ENCODE measurements around the gene CDC42BPG. TPM values are rescaled to one million over a fixed set of nuclear protein-coding genes. Genes with fewer than 3 reads are reported as not detected.

CDC42BPG gene
- total and polyA plus RNA-seq, 9 of the 15 experiments (the other 6 are each of a cell fraction or from before 2014, with no cell fraction given), result 0.04 to 8.8 (median 2.1) TPM

DNA sequence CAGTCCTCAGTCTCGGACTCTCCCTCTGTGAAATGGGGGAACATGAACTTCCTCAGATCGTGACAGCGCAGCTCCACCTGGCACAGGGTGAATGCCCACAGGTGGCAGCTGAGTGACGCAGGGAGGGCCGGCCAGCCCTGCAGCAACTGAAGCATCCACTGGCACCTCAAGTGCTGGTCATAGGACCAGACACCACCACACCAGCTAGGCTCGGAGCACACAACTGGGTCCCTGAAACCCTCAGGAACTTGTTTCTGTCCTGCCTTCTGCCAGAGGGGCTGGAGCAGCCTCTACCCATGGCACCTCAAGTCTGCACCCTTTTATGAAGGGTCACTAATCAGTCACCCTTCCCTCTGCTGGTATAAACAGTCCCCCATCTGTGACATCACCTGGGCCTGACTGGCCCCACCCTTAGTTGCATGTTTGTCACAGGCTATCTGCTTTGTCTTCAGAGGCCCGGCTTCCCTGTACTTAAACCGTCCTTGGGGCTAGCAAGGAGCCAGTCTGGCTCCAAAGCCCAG is 7.4 kb upstream of the CDC42BPG start (continued):
- TF ChIP-seq JUND (IDR thresholded peaks at IDR 0.05; ENCODE audit: borderline replicate concordance, low read depth, low read length) (peak; percentile 21; the same call in 1 of the 2 replicates), JUND (tag; IDR thresholded peaks at IDR 0.05; ENCODE audit: borderline replicate concordance, low read depth, low read length) (no peak), TEAD2 (tag; IDR thresholded peaks at IDR 0.05) (no peak), ZNF79 (CRISPR knock-in tag; IDR thresholded peaks at IDR 0.05; ENCODE audit: low read depth) (no peak), CBFA2T3 (IDR thresholded peaks at IDR 0.05) (no peak), HSF4 (CRISPR knock-in tag; IDR thresholded peaks at IDR 0.05; ENCODE audit: borderline replicate concordance) (no peak), HLTF (IDR thresholded peaks at IDR 0.05) (no peak), KAT7 (CRISPR knock-in tag; IDR thresholded peaks at IDR 0.05; ENCODE audit: borderline replicate concordance) (0 out of 2 replicates have a peak, but pooled peaks have one; percentile 63), ZBTB1 (CRISPR knock-in tag; IDR thresholded peaks at IDR 0.05; ENCODE audit: borderline replicate concordance, low read depth) (no peak)
- TF ChIP-seq, protein P1, sequence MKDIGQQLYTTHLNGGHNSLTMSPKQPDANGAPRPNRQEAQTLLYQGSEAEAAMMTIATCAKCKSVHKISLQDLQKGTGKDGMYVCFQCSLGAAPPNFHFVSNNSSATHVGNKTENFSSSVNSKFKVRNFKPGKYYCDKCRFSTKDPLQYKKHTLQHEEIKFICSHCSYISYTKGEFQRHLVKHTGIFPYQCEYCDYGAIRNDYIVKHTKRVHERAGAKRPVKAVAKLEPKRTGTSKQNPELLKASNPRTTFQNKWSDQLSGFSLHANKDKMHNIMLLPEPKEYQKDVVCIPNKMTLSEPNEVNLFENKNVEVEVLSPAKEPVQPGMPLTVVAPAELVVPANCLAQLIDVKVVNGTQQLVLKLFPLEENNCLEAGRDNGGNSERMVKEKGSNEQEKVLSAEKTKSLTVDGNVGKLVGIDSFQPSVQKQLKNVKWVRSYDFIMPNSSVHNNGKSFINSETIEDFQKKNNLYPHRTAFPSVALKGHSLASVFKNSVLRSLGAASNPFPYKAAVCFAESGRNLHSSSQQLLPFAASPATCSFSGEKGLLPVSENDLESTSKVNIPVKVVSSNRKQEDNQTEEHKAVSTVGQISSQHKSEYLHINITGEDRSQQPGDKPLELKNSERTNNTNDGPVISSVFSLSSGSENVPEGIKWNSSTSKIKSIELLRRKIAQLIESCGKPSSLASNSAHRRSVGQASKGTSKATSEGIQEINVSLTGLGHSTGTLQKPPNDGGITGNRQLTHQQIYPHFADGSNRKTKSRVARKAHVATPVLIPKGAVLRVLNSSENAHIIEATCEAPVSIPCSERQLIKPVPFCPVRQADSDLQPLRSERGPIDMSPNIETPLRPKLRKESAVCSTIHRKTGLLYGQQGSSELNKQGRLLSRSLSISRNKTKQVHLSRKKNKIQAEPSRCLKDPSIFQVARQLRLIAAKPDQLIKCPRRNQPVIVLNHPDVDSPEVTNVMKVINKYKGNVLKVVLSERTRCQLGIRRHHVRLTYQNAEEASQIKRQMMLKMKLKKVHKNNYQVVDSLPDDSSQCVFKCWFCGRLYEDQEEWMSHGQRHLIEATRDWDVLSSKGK (CRISPR knock-in tag; IDR thresholded peaks at IDR 0.05), result no peak
- TF ChIP-seq, protein P2, sequence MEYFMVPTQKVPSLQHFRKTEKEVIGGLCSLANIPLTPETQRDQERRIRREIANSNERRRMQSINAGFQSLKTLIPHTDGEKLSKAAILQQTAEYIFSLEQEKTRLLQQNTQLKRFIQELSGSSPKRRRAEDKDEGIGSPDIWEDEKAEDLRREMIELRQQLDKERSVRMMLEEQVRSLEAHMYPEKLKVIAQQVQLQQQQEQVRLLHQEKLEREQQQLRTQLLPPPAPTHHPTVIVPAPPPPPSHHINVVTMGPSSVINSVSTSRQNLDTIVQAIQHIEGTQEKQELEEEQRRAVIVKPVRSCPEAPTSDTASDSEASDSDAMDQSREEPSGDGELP (CRISPR knock-in tag; IDR thresholded peaks at IDR 0.05; ENCODE audit: borderline replicate concordance), result peak; percentile 56; the same call in 1 of the 2 replicates
- TF ChIP-seq, protein P3, sequence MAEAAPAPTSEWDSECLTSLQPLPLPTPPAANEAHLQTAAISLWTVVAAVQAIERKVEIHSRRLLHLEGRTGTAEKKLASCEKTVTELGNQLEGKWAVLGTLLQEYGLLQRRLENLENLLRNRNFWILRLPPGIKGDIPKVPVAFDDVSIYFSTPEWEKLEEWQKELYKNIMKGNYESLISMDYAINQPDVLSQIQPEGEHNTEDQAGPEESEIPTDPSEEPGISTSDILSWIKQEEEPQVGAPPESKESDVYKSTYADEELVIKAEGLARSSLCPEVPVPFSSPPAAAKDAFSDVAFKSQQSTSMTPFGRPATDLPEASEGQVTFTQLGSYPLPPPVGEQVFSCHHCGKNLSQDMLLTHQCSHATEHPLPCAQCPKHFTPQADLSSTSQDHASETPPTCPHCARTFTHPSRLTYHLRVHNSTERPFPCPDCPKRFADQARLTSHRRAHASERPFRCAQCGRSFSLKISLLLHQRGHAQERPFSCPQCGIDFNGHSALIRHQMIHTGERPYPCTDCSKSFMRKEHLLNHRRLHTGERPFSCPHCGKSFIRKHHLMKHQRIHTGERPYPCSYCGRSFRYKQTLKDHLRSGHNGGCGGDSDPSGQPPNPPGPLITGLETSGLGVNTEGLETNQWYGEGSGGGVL (CRISPR knock-in tag; IDR thresholded peaks at IDR 0.05), result no peak

Data from K562 (cell line).